DOHH2 (cell line): ENCODE data around the gene SYT1.

Source experiments
- H3F3A ChIP-seq: fragments of 200-600 bp; sonication (generic), shearing (Covaris generic); 2 replicates; pipeline ENCODE4 v1.6.0; 2016; ENCODE audit warnings: antibody characterized with exemption, mild to moderate bottlenecking; ENCODE audit not compliant: control insufficient read depth, insufficient read depth
- H3K27ac ChIP-seq: fragments of 200-600 bp; sonication (generic); 2 replicates; pipeline ENCODE4 v1.5.1; 2014; ENCODE audit warnings: low read depth, mild to moderate bottlenecking, low read length, moderate library complexity
- H3K27me3 ChIP-seq: fragments of 200-600 bp; sonication (generic); 2 replicates; pipeline ENCODE4 v1.6.1; 2014; ENCODE audit warnings: mild to moderate bottlenecking, low read length, mixed read lengths; ENCODE audit not compliant: control insufficient read depth
- H3K36me3 ChIP-seq: fragments of 200-600 bp; sonication (generic); 2 replicates; pipeline ENCODE4 v1.6.1; 2014; ENCODE audit warnings: mild to moderate bottlenecking, low read length, moderate library complexity, mixed read lengths; ENCODE audit not compliant: control insufficient read depth
- H3K4me1 ChIP-seq: fragments of 200-600 bp; sonication (generic); 2 replicates; pipeline ENCODE4 v1.6.1; 2014; ENCODE audit warnings: mild to moderate bottlenecking, low read length, mixed read lengths; ENCODE audit not compliant: control insufficient read depth
- H3K4me2 ChIP-seq: fragments of 200-600 bp; sonication (generic); 2 replicates; pipeline ENCODE4 v1.6.0; 2014; ENCODE audit warnings: mild to moderate bottlenecking, low read length, moderate library complexity
- H3K4me3 ChIP-seq: fragments of 200-600 bp; sonication (generic); 2 replicates; pipeline ENCODE4 v1.5.1; 2014; ENCODE audit warnings: mild to moderate bottlenecking, low read length, mixed read lengths
- H3K79me2 ChIP-seq: fragments of 200-600 bp; sonication (generic); 2 replicates; pipeline ENCODE4 v1.6.1; 2014; ENCODE audit warnings: mild to moderate bottlenecking, low read length, mixed read lengths; ENCODE audit not compliant: control insufficient read depth
- H3K9me2 ChIP-seq: fragments of 200-600 bp; sonication (generic); replicated peaks from 2 replicates; pipeline ENCODE4 v1.6.1; 2014; ENCODE audit warnings: mild to moderate bottlenecking, low read length, mixed read lengths; ENCODE audit not compliant: control insufficient read depth
- H3K9me3 ChIP-seq: fragments of 200-600 bp; sonication (generic); 2 replicates; pipeline ENCODE4 v1.6.1; 2014; ENCODE audit warnings: antibody characterized with exemption, low read length, mixed read lengths; ENCODE audit not compliant: control insufficient read depth, insufficient read depth
- H4K20me1 ChIP-seq: fragments of 200-600 bp; sonication (generic); 2 replicates; pipeline ENCODE4 v1.6.0; 2014; ENCODE audit warnings: low read depth, mild to moderate bottlenecking, antibody characterized with exemption, low read length, moderate library complexity; ENCODE audit not compliant: control insufficient read depth, insufficient read depth
- EZH2phosphoT487 ChIP-seq: fragments of 200-600 bp; sonication (generic); IDR thresholded peaks from 2 replicates; pipeline ENCODE4 v1.6.1; 2017; ENCODE audit warnings: borderline replicate concordance, mild to moderate bottlenecking, antibody characterized with exemption, low read length, moderate library complexity, mixed read lengths
- TF ChIP-seq, protein P1 (sequence below): fragments of 200-600 bp; sonication (generic); IDR thresholded peaks from one replicate; pipeline ENCODE4 v1.5.1; 2014; ENCODE audit warnings: antibody characterized with exemption, mild to moderate bottlenecking, low read depth, low read length; ENCODE audit not compliant: poor library complexity, severe bottlenecking

Gene SYT1

DNA sequence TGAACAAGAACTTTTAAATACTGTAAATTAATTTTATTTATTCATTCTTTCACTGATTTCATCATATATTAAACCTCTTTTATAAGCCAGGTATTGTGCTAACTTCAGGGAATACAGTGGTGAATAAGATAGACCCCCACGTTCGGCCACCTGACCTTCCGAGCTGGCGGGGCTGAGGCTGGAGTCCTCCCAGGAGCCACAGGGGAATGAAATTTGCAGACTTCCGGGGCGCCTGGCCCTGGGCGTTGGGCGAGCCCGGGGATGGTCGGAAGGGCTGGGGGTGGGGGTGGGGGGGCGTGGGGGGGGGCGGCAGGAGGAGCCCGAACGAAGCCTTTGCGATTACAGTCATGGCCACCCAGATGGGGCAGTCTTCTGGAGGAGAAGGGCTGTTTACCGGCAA, 442.8 kb downstream of the SYT1 start:
- Histone ChIP-seq H3K79me2 (no peaks in the 10 kb centered on the region), H3F3A (no peaks in the 10 kb centered on the region), H3K27me3 (no peaks in the 10 kb centered on the region), H3K9me3 (no peaks in the 10 kb centered on the region), H3K4me1 (no peaks in the 10 kb centered on the region), H3K9me2 (no peaks in the 10 kb centered on the region), H3K4me3 (no peak overlapping the region), H3K36me3 (no peaks in the 10 kb centered on the region), H3K27ac (no peak overlapping the region), H3K4me2 (no peak overlapping the region), H4K20me1 (no peaks in the 10 kb centered on the region)
- no peak for TF ChIP-seq EZH2phosphoT487
- TF ChIP-seq, protein P1, sequence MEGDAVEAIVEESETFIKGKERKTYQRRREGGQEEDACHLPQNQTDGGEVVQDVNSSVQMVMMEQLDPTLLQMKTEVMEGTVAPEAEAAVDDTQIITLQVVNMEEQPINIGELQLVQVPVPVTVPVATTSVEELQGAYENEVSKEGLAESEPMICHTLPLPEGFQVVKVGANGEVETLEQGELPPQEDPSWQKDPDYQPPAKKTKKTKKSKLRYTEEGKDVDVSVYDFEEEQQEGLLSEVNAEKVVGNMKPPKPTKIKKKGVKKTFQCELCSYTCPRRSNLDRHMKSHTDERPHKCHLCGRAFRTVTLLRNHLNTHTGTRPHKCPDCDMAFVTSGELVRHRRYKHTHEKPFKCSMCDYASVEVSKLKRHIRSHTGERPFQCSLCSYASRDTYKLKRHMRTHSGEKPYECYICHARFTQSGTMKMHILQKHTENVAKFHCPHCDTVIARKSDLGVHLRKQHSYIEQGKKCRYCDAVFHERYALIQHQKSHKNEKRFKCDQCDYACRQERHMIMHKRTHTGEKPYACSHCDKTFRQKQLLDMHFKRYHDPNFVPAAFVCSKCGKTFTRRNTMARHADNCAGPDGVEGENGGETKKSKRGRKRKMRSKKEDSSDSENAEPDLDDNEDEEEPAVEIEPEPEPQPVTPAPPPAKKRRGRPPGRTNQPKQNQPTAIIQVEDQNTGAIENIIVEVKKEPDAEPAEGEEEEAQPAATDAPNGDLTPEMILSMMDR, result no peak

DNA sequence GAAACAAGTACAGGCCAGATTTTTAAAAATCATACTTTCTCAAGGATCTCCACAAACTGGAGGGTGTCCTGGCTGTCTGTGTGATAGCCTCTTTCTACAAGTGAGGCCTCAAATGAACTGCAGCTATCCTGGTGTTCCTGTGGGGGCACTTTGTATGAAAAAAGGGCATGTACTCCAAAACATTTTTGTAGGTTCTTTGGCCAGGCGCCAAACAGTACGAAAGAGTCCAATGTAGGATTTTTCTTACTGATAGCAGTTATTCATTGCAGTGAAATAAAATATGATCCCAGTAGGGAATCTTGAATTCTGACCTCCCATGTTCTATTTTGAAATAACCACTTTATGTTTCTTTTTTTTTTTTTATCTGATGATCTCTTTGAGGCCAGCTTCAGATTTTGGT, 444.5 kb downstream of the SYT1 start:
- H3K36me3 ChIP-seq, result no peaks in the 10 kb centered on the region

DNA sequence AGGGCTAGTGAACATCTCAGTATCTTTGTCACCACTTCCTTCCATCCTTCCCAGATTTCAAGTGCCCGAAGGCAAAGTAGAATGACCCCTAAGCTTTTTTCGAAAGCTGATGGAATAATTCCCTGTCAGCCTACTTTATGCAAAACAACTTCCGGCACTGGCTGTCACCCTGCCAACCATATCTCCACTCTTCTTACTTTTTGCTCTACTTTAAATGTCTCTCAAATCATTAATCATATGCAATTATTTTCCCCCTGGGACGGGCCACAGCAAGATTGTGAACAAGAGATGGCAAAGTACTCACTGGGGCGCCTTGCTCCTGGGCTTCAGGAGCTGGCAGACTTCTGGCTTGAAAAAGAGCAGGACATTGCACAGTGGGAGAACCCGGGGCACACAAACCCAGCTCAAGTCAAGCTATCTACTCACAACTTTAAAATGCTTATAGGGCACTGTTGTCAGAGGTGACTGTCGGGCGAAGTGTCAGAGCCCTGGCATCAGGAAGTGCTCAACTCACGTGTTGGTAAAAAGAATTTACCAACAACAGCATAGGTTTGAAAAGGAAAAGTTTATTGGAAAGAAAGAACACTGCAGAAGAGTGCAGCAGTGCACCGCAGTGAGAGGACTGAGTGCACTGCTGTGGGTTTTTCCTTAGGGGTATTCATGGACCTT, 452.7 kb downstream of the SYT1 start:
- no peak overlapping the region for H3K27ac ChIP-seq
- no peaks in the 10 kb centered on the region for H3K9me3 ChIP-seq
- no peak overlapping the region for H3K4me3 ChIP-seq
- no peaks in the 10 kb centered on the region for H3K36me3 ChIP-seq
- H3K79me2 ChIP-seq, result no peaks in the 10 kb centered on the region
- H4K20me1 ChIP-seq, result no peaks in the 10 kb centered on the region
- no peaks in the 10 kb centered on the region for H3K27me3 ChIP-seq
- no peaks in the 10 kb centered on the region for H3K9me2 ChIP-seq
- H3F3A ChIP-seq, result no peaks in the 10 kb centered on the region
- no peaks in the 10 kb centered on the region for H3K4me1 ChIP-seq
- no peak overlapping the region for H3K4me2 ChIP-seq
- TF ChIP-seq, protein P1, result no peak
- TF ChIP-seq EZH2phosphoT487, result no peak

More for the DNA sequence above, 444.5 kb downstream of the SYT1 start:
- H3K4me2 ChIP-seq, result no peak overlapping the region
- no peaks in the 10 kb centered on the region for H3K9me2 ChIP-seq
- no peaks in the 10 kb centered on the region for H3K79me2 ChIP-seq
- no peaks in the 10 kb centered on the region for H3F3A ChIP-seq
- no peaks in the 10 kb centered on the region for H3K27me3 ChIP-seq
- H3K4me1 ChIP-seq, result no peaks in the 10 kb centered on the region
- no peaks in the 10 kb centered on the region for H3K9me3 ChIP-seq
- no peak overlapping the region for H3K4me3 ChIP-seq
- H4K20me1 ChIP-seq, result no peaks in the 10 kb centered on the region
- no peak overlapping the region for H3K27ac ChIP-seq
- no peak for TF ChIP-seq EZH2phosphoT487
- TF ChIP-seq, protein P1, result no peak
